H9 (cell line): ENCODE data around the gene ARAP2. TPM values are rescaled to one million over a fixed set of nuclear protein-coding genes. Genes with fewer than 3 reads are reported as not detected.

Source experiments
- DNase-seq: peaks from one replicate; pipeline ENCODE4 v3.0.0-alpha.2; 2017
- H2AFZ ChIP-seq: one replicate; pipeline ENCODE4 v1.6.1; 2013; ENCODE audit warnings: mild to moderate bottlenecking, low read length, control low read depth, moderate library complexity
- H2AK5ac ChIP-seq: 2 replicates; pipeline ENCODE4 v1.6.1; 2013; ENCODE audit warnings: low read length, control low read depth, mixed read lengths; ENCODE audit not compliant: insufficient read length
- H2BK120ac ChIP-seq: one replicate; pipeline ENCODE4 v1.6.1; 2013; ENCODE audit warnings: low read depth, mild to moderate bottlenecking, low read length, control low read depth, inconsistent platforms; ENCODE audit not compliant: poor library complexity, severe bottlenecking
- H2BK12ac ChIP-seq: 2 replicates; pipeline ENCODE4 v1.6.1; 2013; ENCODE audit warnings: low read length, control low read depth, mixed read lengths, low read depth; ENCODE audit not compliant: insufficient read length
- H2BK15ac ChIP-seq: 2 replicates; pipeline ENCODE4 v1.6.1; 2013; ENCODE audit warnings: low read depth, low read length, control low read depth
- H2BK20ac ChIP-seq: one replicate; pipeline ENCODE4 v1.6.1; 2013; ENCODE audit warnings: low read depth, mild to moderate bottlenecking, low read length, control low read depth, inconsistent platforms; ENCODE audit not compliant: poor library complexity, severe bottlenecking
- H2BK5ac ChIP-seq: 2 replicates; pipeline ENCODE4 v1.6.1; 2013; ENCODE audit warnings: low read length, control low read depth, mixed read lengths; ENCODE audit not compliant: insufficient read length
- H3K14ac ChIP-seq: 2 replicates; pipeline ENCODE4 v1.6.1; 2013; ENCODE audit warnings: low read length, control low read depth; ENCODE audit not compliant: insufficient read depth
- H3K18ac ChIP-seq: 2 replicates; pipeline ENCODE4 v1.6.1; 2013; ENCODE audit warnings: low read depth, mild to moderate bottlenecking, mixed read lengths, low read length, control low read depth; ENCODE audit not compliant: insufficient read length
- H3K23ac ChIP-seq: 2 replicates; pipeline ENCODE4 v1.6.1; 2013; ENCODE audit warnings: low read length, control low read depth, mixed read lengths, low read depth; ENCODE audit not compliant: insufficient read length
- H3K23me2 ChIP-seq: 2 replicates; pipeline ENCODE4 v1.6.1; 2013; ENCODE audit warnings: low read depth, mild to moderate bottlenecking, mixed read lengths, low read length, control low read depth; ENCODE audit not compliant: insufficient read length, poor library complexity, severe bottlenecking
- H3K27ac ChIP-seq: 2 replicates; pipeline ENCODE4 v1.5.1; 2013; ENCODE audit warnings: low read length, control low read depth, mixed read lengths, low read depth; ENCODE audit not compliant: insufficient read length
- H3K27me3 ChIP-seq: 2 replicates; pipeline ENCODE4 v1.6.1; 2013; ENCODE audit warnings: low read length, control low read depth, inconsistent platforms; ENCODE audit not compliant: insufficient read depth
- H3K4ac ChIP-seq: 2 replicates; pipeline ENCODE4 v1.6.1; 2013; ENCODE audit warnings: low read depth, mild to moderate bottlenecking, control low read depth, inconsistent platforms, low read length, moderate library complexity
- H3K4me1 ChIP-seq: 2 replicates; pipeline ENCODE4 v1.6.1; 2013; ENCODE audit warnings: low read length, control low read depth, inconsistent platforms; ENCODE audit not compliant: insufficient read depth
- H3K4me2 ChIP-seq: 2 replicates; pipeline ENCODE4 v1.6.1; 2013; ENCODE audit warnings: low read length, control low read depth, mixed read lengths; ENCODE audit not compliant: insufficient read length, insufficient read depth
- H3K56ac ChIP-seq: 2 replicates; pipeline ENCODE4 v1.6.1; 2013; ENCODE audit warnings: low read depth, mild to moderate bottlenecking, mixed read lengths, low read length, control low read depth; ENCODE audit not compliant: insufficient read length
- H3K79me1 ChIP-seq: 2 replicates; pipeline ENCODE4 v1.6.1; 2013; ENCODE audit warnings: low read depth, mild to moderate bottlenecking, moderate library complexity, low read length, control low read depth, inconsistent platforms; ENCODE audit not compliant: insufficient read depth, poor library complexity, severe bottlenecking
- H3K79me2 ChIP-seq: 2 replicates; pipeline ENCODE4 v1.6.1; 2013; ENCODE audit warnings: low read length, control low read depth, inconsistent platforms; ENCODE audit not compliant: insufficient read depth
- H3K9ac ChIP-seq: 2 replicates; pipeline ENCODE4 v1.6.1; 2013; ENCODE audit warnings: low read length, control low read depth, mixed read lengths; ENCODE audit not compliant: insufficient read length; ENCODE audit errors: extremely low read depth
- H3K9me3 ChIP-seq: one replicate; pipeline ENCODE4 v1.6.1; 2013; ENCODE audit warnings: low read depth, low read length, inconsistent platforms; ENCODE audit not compliant: control insufficient read depth
- H3T11ph ChIP-seq: one replicate; pipeline ENCODE4 v1.6.1; 2013; ENCODE audit warnings: mild to moderate bottlenecking, low read length, control low read depth, inconsistent platforms
- H4K20me1 ChIP-seq: one replicate; pipeline ENCODE4 v1.6.1; 2013; ENCODE audit not compliant: control insufficient read depth, insufficient read length, insufficient read depth
- H4K5ac ChIP-seq: 2 replicates; pipeline ENCODE4 v1.6.1; 2013; ENCODE audit warnings: low read depth, mild to moderate bottlenecking, mixed read lengths, low read length, control low read depth; ENCODE audit not compliant: insufficient read length
- H4K8ac ChIP-seq: replicated peaks from 2 replicates; pipeline ENCODE4 v1.6.1; 2013; ENCODE audit warnings: low read length, control low read depth, mixed read lengths, low read depth; ENCODE audit not compliant: insufficient read length
- H4K91ac ChIP-seq: 2 replicates; pipeline ENCODE4 v1.6.1; 2013; ENCODE audit warnings: low read depth, mild to moderate bottlenecking, moderate library complexity, mixed read lengths, low read length, control low read depth; ENCODE audit not compliant: insufficient read length
- H3K27ac Mint-ChIP-seq, 3 experiments: 2 replicates in 2 of 3; 3 replicates in 1 of 3; pipeline ENCODE4 v1.8.0; 2020 to 2021; ENCODE audit warnings: mixed read lengths in 3 of 3, mild to moderate bottlenecking in 1 of 3, moderate library complexity in 1 of 3
- H3K27me3 Mint-ChIP-seq: 2 replicates; pipeline ENCODE4 v1.8.0; 2021; ENCODE audit warnings: low read depth, mild to moderate bottlenecking, moderate library complexity, mixed read lengths
- H3K36me3 Mint-ChIP-seq, 3 experiments: 2 replicates in 2 of 3; 3 replicates in 1 of 3; pipeline ENCODE4 v1.8.0; 2020 to 2021; ENCODE audit warnings: low read depth in 3 of 3, mixed read lengths in 3 of 3; ENCODE audit not compliant: insufficient read depth in 1 of 3
- H3K4me1 Mint-ChIP-seq, 2 experiments: 2 replicates each; pipeline ENCODE4 v1.8.0; 2020; ENCODE audit warnings: mixed read lengths in 2 of 2
- H3K4me3 Mint-ChIP-seq, 2 experiments: 2 replicates in 1 of 2; 3 replicates in 1 of 2; pipeline ENCODE4 v1.8.0; 2020 to 2021; ENCODE audit warnings: mild to moderate bottlenecking in 2 of 2, mixed read lengths in 2 of 2, moderate library complexity in 1 of 2
- H3K9me3 Mint-ChIP-seq, 2 experiments: 2 replicates in 1 of 2; 3 replicates in 1 of 2; pipeline ENCODE4 v1.8.0; 2020; ENCODE audit warnings: mild to moderate bottlenecking in 2 of 2, mixed read lengths in 2 of 2, moderate library complexity in 1 of 2
- total RNA-seq: library from RNA; stranded (reverse); gene quantifications from 2 replicates; pipeline ENCODE4 v1.2.1, GENCODE V29; 2021
- TF ChIP-seq, protein P1 (sequence below): fragments of 200-600 bp; sonication (generic); conservative IDR thresholded peaks from 3 replicates; pipeline ENCODE4 v1.8.0; 2021; ENCODE audit warnings: antibody characterized with exemption, mild to moderate bottlenecking

ARAP2 gene
- total RNA-seq, 1 experiment from 2014 or later = 6.3 TPM

- H3K23ac ChIP-seq = no peak overlapping the region
- no peak overlapping the region for H3K27ac ChIP-seq
- no peaks in the 10 kb centered on the region for H3K4me1 ChIP-seq
- no peaks in the 10 kb centered on the region for H4K20me1 ChIP-seq
- no peak overlapping the region for H2AK5ac ChIP-seq
- H3K56ac ChIP-seq = no peak overlapping the region
- H3T11ph ChIP-seq = no peak overlapping the region
- no peak overlapping the region for H2BK12ac ChIP-seq
- no peak overlapping the region for H4K91ac ChIP-seq
- no peak overlapping the region for H3K4ac ChIP-seq
- peaks cover 4 to 12% of the 10 kb centered on the region in 2 experiments for H3K4me1 Mint-ChIP-seq
- H3K27ac Mint-ChIP-seq = no peak overlapping the region; a peak in 2 of 7 replicates
- H2AFZ ChIP-seq = no peak overlapping the region
- H3K4me3 Mint-ChIP-seq = no peak overlapping the region
- H2BK20ac ChIP-seq = no peak overlapping the region
- no peaks in the 10 kb centered on the region for H3K27me3 Mint-ChIP-seq
- H3K9me3 ChIP-seq = no peaks in the 10 kb centered on the region
- TF ChIP-seq, protein P1, sequence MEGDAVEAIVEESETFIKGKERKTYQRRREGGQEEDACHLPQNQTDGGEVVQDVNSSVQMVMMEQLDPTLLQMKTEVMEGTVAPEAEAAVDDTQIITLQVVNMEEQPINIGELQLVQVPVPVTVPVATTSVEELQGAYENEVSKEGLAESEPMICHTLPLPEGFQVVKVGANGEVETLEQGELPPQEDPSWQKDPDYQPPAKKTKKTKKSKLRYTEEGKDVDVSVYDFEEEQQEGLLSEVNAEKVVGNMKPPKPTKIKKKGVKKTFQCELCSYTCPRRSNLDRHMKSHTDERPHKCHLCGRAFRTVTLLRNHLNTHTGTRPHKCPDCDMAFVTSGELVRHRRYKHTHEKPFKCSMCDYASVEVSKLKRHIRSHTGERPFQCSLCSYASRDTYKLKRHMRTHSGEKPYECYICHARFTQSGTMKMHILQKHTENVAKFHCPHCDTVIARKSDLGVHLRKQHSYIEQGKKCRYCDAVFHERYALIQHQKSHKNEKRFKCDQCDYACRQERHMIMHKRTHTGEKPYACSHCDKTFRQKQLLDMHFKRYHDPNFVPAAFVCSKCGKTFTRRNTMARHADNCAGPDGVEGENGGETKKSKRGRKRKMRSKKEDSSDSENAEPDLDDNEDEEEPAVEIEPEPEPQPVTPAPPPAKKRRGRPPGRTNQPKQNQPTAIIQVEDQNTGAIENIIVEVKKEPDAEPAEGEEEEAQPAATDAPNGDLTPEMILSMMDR = no peak
- no peaks in the 10 kb centered on the region for H3K27me3 ChIP-seq
- H3K23me2 ChIP-seq = no peaks in the 10 kb centered on the region
- H3K79me1 ChIP-seq = no peaks in the 10 kb centered on the region
- H3K4me2 ChIP-seq = no peak overlapping the region
- H3K9ac ChIP-seq = no peak overlapping the region
- H2BK5ac ChIP-seq = no peak overlapping the region
- H3K79me2 ChIP-seq = no peaks in the 10 kb centered on the region
- no peak overlapping the region for H2BK15ac ChIP-seq
- no peak for DNase-seq
- no peak overlapping the region for H4K5ac ChIP-seq
- no peak overlapping the region for H4K8ac ChIP-seq
- H2BK120ac ChIP-seq = no peak overlapping the region
- no peak overlapping the region for H3K18ac ChIP-seq
- no peak overlapping the region for H3K14ac ChIP-seq
- no peaks in the 10 kb centered on the region for H3K9me3 Mint-ChIP-seq
- H3K36me3 Mint-ChIP-seq = no peaks in the 10 kb centered on the region; a peak in 1 of 7 replicates
Observed at GRCh38 chr4:36173905-36174304, 70.4 kb downstream of the ARAP2 start.
